Measurements from ENCODE around the gene WSB1. TPM values are rescaled to one million over a fixed set of nuclear protein-coding genes. Genes with fewer than 3 reads are reported as not detected.

Gene WSB1
- total and polyA plus RNA-seq, 2 donors (not counting 1 experiment from before 2014, with no cell fraction given): 123 to 217 TPM

DNA sequence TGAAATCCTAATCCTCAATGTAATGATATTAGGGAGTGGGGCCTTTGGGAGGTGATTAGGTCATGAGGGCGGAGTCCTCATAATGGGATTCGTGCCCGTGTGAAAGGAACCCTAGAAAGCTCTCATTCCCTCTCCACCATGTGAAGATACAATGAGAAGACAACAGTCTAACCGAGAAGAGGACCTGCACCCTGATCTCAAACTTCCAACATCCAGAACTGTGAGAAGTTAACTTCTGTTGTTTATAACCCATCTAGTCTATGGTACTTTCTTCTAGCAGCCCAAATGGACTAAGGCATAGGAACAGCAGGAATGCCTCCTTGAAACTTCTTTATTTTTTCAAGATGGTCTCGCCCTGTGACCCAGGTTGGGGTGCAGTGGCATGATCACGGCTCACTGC is 24.7 kb downstream of the WSB1 start:
- no peaks in the 10 kb centered on the region for H3K27me3 Mint-ChIP-seq
- H3K27ac Mint-ChIP-seq: peak overlapping the region; percentile 20
- H3K4me1 Mint-ChIP-seq: no peaks in the 10 kb centered on the region
- Histone ChIP-seq H3K27me3 (replicated peaks in 1 of 4; ENCODE audit: control extremely low read depth in 1 of 4, control insufficient read depth in 3 of 4, insufficient read depth in 4 of 4, low read length in 3 of 4) (no peaks in the 10 kb centered on the region), H3K36me3 (replicated peaks in 1 of 2; ENCODE audit: control extremely low read depth in 1 of 2, control insufficient read depth in 1 of 2, extremely low read depth in 1 of 2, insufficient read depth in 2 of 2, low read length in 1 of 2) (peaks cover 2 to 29% of the 10 kb centered on the region in 2 experiments), H2AFZ (ENCODE audit: insufficient read depth, low read depth, low read length, poor library complexity, severe bottlenecking) (no peak overlapping the region), H3K4me3 (ENCODE audit: control extremely low read depth in 1 of 5, extremely low read depth in 1 of 5, insufficient read depth in 1 of 5, low read depth in 2 of 5, low read length in 4 of 5) (no peak overlapping the region), H3K9me3 (ENCODE audit: control extremely low read depth in 1 of 3, control insufficient read depth in 2 of 3, insufficient read depth in 1 of 3, low read length in 2 of 3) (no peaks in the 10 kb centered on the region), H3K79me2 (ENCODE audit: control insufficient read depth, insufficient read depth, low read length) (no peaks in the 10 kb centered on the region), H4K20me1 (ENCODE audit: control insufficient read depth, insufficient read depth, low read length, poor library complexity, severe bottlenecking) (no peaks in the 10 kb centered on the region), H3K4me2 (replicated peaks; ENCODE audit: low read depth, low read length, poor library complexity, severe bottlenecking) (no peak overlapping the region), H3K4me1 (ENCODE audit: control insufficient read depth in 2 of 2, insufficient read depth in 2 of 2, low read length in 2 of 2) (no peaks in the 10 kb centered on the region), H3K9ac (ENCODE audit: low read length) (no peak overlapping the region), H3K27ac (ENCODE audit: low read length in 2 of 2) (no peak overlapping the region)
- CTCF ChIA-PET: interaction anchor here (1.0 to 1.9 kb wide), 4 partner anchors 8 to 22 kb away, joined by 3 to 7 read pairs (median 3); no protein-coding TSS in a partner anchor
- no peaks in the 10 kb centered on the region for H3K9me3 Mint-ChIP-seq (ENCODE audit: insufficient read depth)
- no peak for DNase-seq
- POLR2A ChIA-PET: no interaction called here
- intact Hi-C loops (cut with micrococcal nuclease): no loop called here
- 100% methylated on average over 1 of the region's 6 CpGs for WGBS (ENCODE audit: insufficient coverage)
- H3K4me3 Mint-ChIP-seq: no peak overlapping the region
- no peak for ATAC-seq (ENCODE audit: low read depth)
- no peak for TF ChIP-seq EZH2 (IDR thresholded peaks at IDR 0.05; ENCODE audit: borderline replicate concordance, insufficient read depth, low read depth, low read length, poor library complexity, severe bottlenecking)
- TF ChIP-seq, protein P1, sequence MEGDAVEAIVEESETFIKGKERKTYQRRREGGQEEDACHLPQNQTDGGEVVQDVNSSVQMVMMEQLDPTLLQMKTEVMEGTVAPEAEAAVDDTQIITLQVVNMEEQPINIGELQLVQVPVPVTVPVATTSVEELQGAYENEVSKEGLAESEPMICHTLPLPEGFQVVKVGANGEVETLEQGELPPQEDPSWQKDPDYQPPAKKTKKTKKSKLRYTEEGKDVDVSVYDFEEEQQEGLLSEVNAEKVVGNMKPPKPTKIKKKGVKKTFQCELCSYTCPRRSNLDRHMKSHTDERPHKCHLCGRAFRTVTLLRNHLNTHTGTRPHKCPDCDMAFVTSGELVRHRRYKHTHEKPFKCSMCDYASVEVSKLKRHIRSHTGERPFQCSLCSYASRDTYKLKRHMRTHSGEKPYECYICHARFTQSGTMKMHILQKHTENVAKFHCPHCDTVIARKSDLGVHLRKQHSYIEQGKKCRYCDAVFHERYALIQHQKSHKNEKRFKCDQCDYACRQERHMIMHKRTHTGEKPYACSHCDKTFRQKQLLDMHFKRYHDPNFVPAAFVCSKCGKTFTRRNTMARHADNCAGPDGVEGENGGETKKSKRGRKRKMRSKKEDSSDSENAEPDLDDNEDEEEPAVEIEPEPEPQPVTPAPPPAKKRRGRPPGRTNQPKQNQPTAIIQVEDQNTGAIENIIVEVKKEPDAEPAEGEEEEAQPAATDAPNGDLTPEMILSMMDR (IDR thresholded peaks at IDR 0.05): no peak

GRCh38 chr17:27319541-27320221 is 25.8 kb downstream of the WSB1 start:
- no peak for TF ChIP-seq EZH2 (IDR thresholded peaks at IDR 0.05; ENCODE audit: borderline replicate concordance, insufficient read depth, low read depth, low read length, poor library complexity, severe bottlenecking)
- TF ChIP-seq, protein P1 (IDR thresholded peaks at IDR 0.05): no peak
- intact Hi-C loops (cut with micrococcal nuclease): no loop called here
- Histone ChIP-seq H3K27ac (ENCODE audit: low read length in 2 of 2) (no peak overlapping the region), H4K20me1 (ENCODE audit: control insufficient read depth, insufficient read depth, low read length, poor library complexity, severe bottlenecking) (no peaks in the 10 kb centered on the region), H3K36me3 (replicated peaks in 1 of 2; ENCODE audit: control extremely low read depth in 1 of 2, control insufficient read depth in 1 of 2, extremely low read depth in 1 of 2, insufficient read depth in 2 of 2, low read length in 1 of 2) (peaks cover 2 to 21% of the 10 kb centered on the region in 2 experiments), H3K4me2 (replicated peaks; ENCODE audit: low read depth, low read length, poor library complexity, severe bottlenecking) (no peak overlapping the region), H3K9me3 (ENCODE audit: control extremely low read depth in 1 of 3, control insufficient read depth in 2 of 3, insufficient read depth in 1 of 3, low read length in 2 of 3) (no peaks in the 10 kb centered on the region), H3K27me3 (replicated peaks in 1 of 4; ENCODE audit: control extremely low read depth in 1 of 4, control insufficient read depth in 3 of 4, insufficient read depth in 4 of 4, low read length in 3 of 4) (no peaks in the 10 kb centered on the region), H3K79me2 (ENCODE audit: control insufficient read depth, insufficient read depth, low read length) (no peaks in the 10 kb centered on the region), H2AFZ (ENCODE audit: insufficient read depth, low read depth, low read length, poor library complexity, severe bottlenecking) (no peak overlapping the region), H3K4me1 (ENCODE audit: control insufficient read depth in 2 of 2, insufficient read depth in 2 of 2, low read length in 2 of 2) (no peaks in the 10 kb centered on the region), H3K9ac (ENCODE audit: low read length) (no peak overlapping the region), H3K4me3 (ENCODE audit: control extremely low read depth in 1 of 5, extremely low read depth in 1 of 5, insufficient read depth in 1 of 5, low read depth in 2 of 5, low read length in 4 of 5) (no peak overlapping the region)
- ATAC-seq (ENCODE audit: low read depth) (no peak), DNase-seq (no peak)
- Mint-ChIP-seq H3K4me1 (no peaks in the 10 kb centered on the region), H3K9me3 (ENCODE audit: insufficient read depth) (no peaks in the 10 kb centered on the region), H3K27ac (no peak overlapping the region), H3K4me3 (no peak overlapping the region), H3K27me3 (no peaks in the 10 kb centered on the region)
- CTCF ChIA-PET: interaction anchor here (0.5 to 1.9 kb wide), 8 partner anchors 9 to 83 kb away, joined by 3 to 7 read pairs (median 3); no protein-coding TSS in a partner anchor
- POLR2A ChIA-PET: no interaction called here
- WGBS (ENCODE audit: insufficient coverage): 95% methylated on average over 4 of the region's 4 CpGs

Measured in B cell (primary cell).